MCF 10A (cell line): ENCODE results near the gene TMPRSS13. TPM values are rescaled to one million over a fixed set of nuclear protein-coding genes. Genes with fewer than 3 reads are reported as not detected.
"Not testable (repeated sequence)": the region's sequence is repeated elsewhere in the genome, so short reads cannot be mapped to it uniquely, and the experiment has no call there.

Source experiments
- Bru-seq: library from RNA; stranded (reverse); fragments of 400-500 nt; gene quantifications from one replicate; lab custom pipeline; 2021; lab: Mats Ljungman, UMichigan
- BruChase-seq, 2 experiments: library from RNA; stranded (reverse); fragments of 400-500 nt; gene quantifications; one replicate each; lab custom pipeline; 2021; lab: Mats Ljungman, UMichigan
- BruUV-seq: library from RNA; stranded (reverse); fragments of 400-500 nt; replicated peaks from 2 replicates; lab custom pipeline; 2021; lab: Mats Ljungman, UMichigan
- CTCF ChIA-PET: fragments of 300-600 bp; sonication (Branson Sonifier 250); formaldehyde crosslinking; extraction: SDS; loops from one replicate; lab custom pipeline; 2021; ENCODE audit warnings: antibody characterized with exemption, inconsistent platforms; lab: Yijun Ruan, JAX
- POLR2A ChIA-PET: fragments of 300-600, 350-650 bp; sonication (Branson Sonifier 250); formaldehyde crosslinking; extraction: SDS; loops from one replicate; lab custom pipeline; 2020; ENCODE audit warnings: antibody characterized with exemption, inconsistent platforms; lab: Yijun Ruan, JAX
- DNase-seq: peaks from one replicate; pipeline ENCODE4 v3.0.0-alpha.2; 2018; ENCODE audit not compliant: unreplicated experiment
- H3K27ac Mint-ChIP-seq: one replicate; pipeline ENCODE4 v1.8.0; 2022; ENCODE audit warnings: mild to moderate bottlenecking, low read depth, mixed read lengths; ENCODE audit not compliant: unreplicated experiment
- H3K27me3 Mint-ChIP-seq: one replicate; pipeline ENCODE4 v1.8.0; 2022; ENCODE audit warnings: mixed read lengths; ENCODE audit not compliant: insufficient read depth, unreplicated experiment
- H3K36me3 Mint-ChIP-seq: one replicate; pipeline ENCODE4 v1.8.0; 2022; ENCODE audit warnings: mild to moderate bottlenecking, moderate library complexity, mixed read lengths; ENCODE audit not compliant: insufficient read depth, unreplicated experiment
- H3K4me1 Mint-ChIP-seq: one replicate; pipeline ENCODE4 v1.8.0; 2022; ENCODE audit warnings: mixed read lengths; ENCODE audit not compliant: insufficient read depth, unreplicated experiment
- H3K4me3 Mint-ChIP-seq: one replicate; pipeline ENCODE4 v1.8.0; 2022; ENCODE audit warnings: mild to moderate bottlenecking, moderate library complexity, mixed read lengths; ENCODE audit not compliant: unreplicated experiment
- H3K9me3 Mint-ChIP-seq: one replicate; pipeline ENCODE4 v1.8.0; 2022; ENCODE audit warnings: mixed read lengths; ENCODE audit not compliant: unreplicated experiment
- intact Hi-C: fragments of 100-400 bp; cut with micrococcal nuclease; formaldehyde crosslinking; loops from 2 replicates; pipeline ENCODE4 v1.14.1; 2022
- long read RNA-seq: library from polyadenylated mRNA; stranded (forward); transcript quantifications from one replicate; pipeline ENCODE4 v2.0.0, GENCODE V29; 2022
- total RNA-seq: library from RNA; stranded (reverse); gene quantifications from 2 replicates; pipeline ENCODE4 v1.2.3, GENCODE V29; 2022
- TF ChIP-seq, protein P1 (sequence below): fragments of 200-600 bp; IDR thresholded peaks from one replicate; pipeline ENCODE4 v1.8.0; 2022; ENCODE audit warnings: antibody characterized with exemption, mild to moderate bottlenecking; ENCODE audit not compliant: unreplicated experiment

The TMPRSS13 gene
- total RNA-seq: not detected in 2 replicates
- Bru-seq, nascent RNA: not detected
- BruChase-seq, experiment 1, labeled RNA remaining after a 6-hour chase: not detected
- BruChase-seq, experiment 2, labeled RNA remaining after a 2-hour chase: not detected
- long read RNA-seq: 0 reads

DNA sequence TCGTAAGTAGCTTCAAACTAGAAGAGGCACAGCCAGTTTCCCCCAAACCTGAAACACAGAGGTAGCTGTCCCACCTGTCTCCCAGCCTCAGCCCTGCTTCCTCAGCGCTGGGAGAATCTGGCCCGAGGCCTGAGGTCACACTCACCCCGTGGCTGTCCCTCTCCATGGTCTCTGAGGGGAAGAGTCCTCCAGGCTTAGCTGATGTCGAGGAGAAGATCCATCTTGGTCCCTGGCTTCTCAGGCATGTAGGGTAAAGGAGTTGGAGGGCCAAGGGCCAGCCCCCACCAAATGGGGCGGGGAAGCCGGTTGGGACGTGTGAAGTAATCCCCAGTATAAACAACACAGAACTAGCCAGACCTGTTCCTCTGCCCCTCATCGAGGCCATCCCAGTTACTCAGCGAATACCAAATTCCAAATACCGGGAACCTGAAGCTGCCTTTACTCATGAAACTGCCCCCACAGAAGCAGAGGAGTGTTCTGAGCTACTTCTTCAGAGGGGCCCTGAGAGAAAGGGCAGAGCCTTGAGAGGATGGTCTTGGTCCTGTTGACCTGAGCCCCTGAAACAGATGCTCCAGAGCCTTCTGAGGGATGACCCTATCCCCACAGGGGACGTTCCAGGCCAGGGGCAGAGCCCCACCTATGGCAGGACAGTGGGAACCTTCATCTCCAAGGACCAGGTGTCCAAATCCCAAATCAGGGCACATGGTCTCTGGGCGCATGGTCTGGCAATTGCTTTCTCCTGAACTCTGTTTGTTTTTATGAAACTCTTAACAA is at the start of gene TMPRSS13:
Gene TMPRSS13, minus strand, starts transcription at position 261 of the 774 bp plus-strand sequence. Its CDS starts 95 bp downstream, at position 166.
- Mint-ChIP-seq H3K4me3 (no peak within 1 kb of the TSS), H3K9me3 (no peaks in the 10 kb centered on the region), H3K27ac (no peak within 1 kb of the TSS), H3K27me3 (peaks cover 46% of the 10 kb centered on the region), H3K4me1 (no peaks in the 10 kb centered on the region), H3K36me3 (no peaks in the 10 kb centered on the region)
- ChIA-PET CTCF (interaction anchor here (1.2 kb wide), 1 partner anchor 85 kb away, joined by 3 read pairs; no protein-coding TSS in a partner anchor), POLR2A (no interaction called here)
- TF ChIP-seq, protein P1, sequence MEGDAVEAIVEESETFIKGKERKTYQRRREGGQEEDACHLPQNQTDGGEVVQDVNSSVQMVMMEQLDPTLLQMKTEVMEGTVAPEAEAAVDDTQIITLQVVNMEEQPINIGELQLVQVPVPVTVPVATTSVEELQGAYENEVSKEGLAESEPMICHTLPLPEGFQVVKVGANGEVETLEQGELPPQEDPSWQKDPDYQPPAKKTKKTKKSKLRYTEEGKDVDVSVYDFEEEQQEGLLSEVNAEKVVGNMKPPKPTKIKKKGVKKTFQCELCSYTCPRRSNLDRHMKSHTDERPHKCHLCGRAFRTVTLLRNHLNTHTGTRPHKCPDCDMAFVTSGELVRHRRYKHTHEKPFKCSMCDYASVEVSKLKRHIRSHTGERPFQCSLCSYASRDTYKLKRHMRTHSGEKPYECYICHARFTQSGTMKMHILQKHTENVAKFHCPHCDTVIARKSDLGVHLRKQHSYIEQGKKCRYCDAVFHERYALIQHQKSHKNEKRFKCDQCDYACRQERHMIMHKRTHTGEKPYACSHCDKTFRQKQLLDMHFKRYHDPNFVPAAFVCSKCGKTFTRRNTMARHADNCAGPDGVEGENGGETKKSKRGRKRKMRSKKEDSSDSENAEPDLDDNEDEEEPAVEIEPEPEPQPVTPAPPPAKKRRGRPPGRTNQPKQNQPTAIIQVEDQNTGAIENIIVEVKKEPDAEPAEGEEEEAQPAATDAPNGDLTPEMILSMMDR: no peak
- no peak for DNase-seq
- BruUV-seq: no TSS peak
- intact Hi-C loops: no loop called here

DNA sequence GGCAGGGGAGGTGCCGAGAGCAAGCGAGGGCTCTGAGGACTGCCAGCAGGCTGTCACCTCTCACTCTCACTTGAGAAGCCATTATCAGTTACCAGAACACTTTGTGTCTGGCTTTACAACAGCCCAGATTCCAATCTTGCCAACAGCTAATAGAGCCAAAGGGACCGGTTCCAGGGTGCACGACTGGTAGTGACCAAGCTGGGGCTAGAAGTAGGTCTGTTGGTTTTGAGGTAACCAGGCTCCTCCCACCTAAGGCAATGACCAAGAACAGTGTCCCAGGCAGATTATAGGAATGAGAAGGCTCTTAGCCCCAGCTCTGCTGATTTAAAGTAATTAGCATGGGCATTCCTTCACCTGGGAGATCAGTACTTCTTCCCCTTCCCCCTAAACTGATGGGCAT is 49.8 kb upstream of the TMPRSS13 start:
- H3K27ac Mint-ChIP-seq: no peak overlapping the region
- no peak for DNase-seq
- H3K36me3 Mint-ChIP-seq: no peaks in the 10 kb centered on the region
- TF ChIP-seq, protein P1: no peak
- POLR2A ChIA-PET: interaction anchor here (1.1 kb wide), 1 partner anchor 9 kb away, joined by 4 read pairs; no protein-coding TSS in a partner anchor
- no peaks in the 10 kb centered on the region for H3K9me3 Mint-ChIP-seq
- CTCF ChIA-PET: interaction anchor here (1.2 kb wide), 1 partner anchor 33 kb away, joined by 5 read pairs; no protein-coding TSS in a partner anchor
- H3K4me1 Mint-ChIP-seq: peaks cover 4% of the 10 kb centered on the region
- H3K27me3 Mint-ChIP-seq: peaks cover 28% of the 10 kb centered on the region
- no peak overlapping the region for H3K4me3 Mint-ChIP-seq
- no TSS peak for BruUV-seq
- intact Hi-C loops: no loop called here

DNA sequence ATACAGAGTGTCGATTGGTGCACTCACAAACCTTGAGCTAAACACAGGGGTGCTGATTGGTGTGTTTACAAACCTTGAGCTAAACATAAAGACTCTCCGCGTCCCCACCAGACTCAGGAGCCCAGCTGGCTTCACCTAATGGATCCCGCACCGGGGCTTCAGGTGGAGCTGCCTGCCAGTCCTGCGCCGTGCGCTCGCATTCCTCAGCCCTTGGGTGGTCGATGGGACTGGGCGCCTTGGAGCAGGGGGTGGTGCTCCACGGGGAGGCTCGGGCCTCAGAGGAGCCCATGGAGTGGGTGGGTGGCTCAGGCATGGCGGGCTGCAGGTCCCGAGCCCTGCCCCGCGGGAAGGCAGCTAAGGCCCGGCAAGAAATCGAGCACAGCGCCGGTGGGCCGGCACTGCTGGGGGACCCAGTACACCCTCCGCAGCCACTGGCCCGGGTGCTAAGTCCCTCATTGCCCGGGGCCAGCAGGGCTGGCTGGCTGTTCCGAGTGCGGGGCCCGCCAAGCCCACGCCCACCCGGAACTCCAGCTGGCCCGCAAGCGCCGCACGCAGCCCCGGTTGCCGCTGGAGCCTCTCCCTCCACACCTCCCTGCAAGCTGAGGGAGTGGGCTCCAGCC is 49.2 kb upstream of the TMPRSS13 start:
- DNase-seq, BruUV-seq, H3K27ac Mint-ChIP-seq, H3K36me3 Mint-ChIP-seq, H3K4me1 Mint-ChIP-seq, intact Hi-C loops, H3K9me3 Mint-ChIP-seq, H3K4me3 Mint-ChIP-seq: not testable (repeated sequence)
- ChIA-PET POLR2A (interaction anchor here (0.7 to 1.1 kb wide), 2 partner anchors 10 to 17 kb away, joined by 4 read pairs; no protein-coding TSS in a partner anchor), CTCF (interaction anchor here (0.8 to 1.2 kb wide), 2 partner anchors 25 to 32 kb away, joined by 3 to 5 read pairs; no protein-coding TSS in a partner anchor)
- peaks cover 26% of the 10 kb centered on the region for H3K27me3 Mint-ChIP-seq

DNA sequence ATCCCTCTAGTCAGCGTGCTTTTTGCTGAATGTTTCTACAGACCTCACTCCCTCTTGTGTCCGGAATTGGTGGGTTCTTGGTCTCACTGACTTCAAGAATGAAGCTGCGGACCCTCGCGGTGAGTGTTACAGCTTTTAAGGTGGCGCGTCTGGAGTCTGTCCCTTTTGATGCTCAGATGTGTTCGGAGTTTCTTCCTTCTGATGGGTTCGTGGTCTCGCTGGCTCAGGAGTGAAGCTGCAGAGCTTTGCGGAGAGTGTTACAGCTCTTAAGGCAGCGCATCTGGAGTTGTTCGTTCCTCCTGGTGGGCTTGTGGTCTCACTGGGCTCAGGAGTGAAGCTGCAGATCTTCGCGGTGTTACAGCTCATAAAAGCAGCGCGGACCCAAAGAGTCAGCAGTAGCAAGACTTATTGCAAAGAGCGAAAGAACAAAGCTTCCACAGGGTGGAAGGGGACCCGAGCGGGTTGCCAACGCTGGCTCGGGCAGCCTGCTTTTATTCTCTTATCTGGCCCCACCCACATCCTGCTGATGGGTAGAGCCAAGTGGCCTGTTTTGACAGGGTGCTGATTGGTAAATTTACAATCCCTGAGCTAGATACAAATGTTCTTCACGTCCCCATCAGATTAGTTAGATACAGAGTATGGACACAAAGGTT is 48.5 kb upstream of the TMPRSS13 start:
- DNase-seq, H3K27ac Mint-ChIP-seq, H3K9me3 Mint-ChIP-seq, H3K4me1 Mint-ChIP-seq, BruUV-seq, H3K36me3 Mint-ChIP-seq, H3K4me3 Mint-ChIP-seq, intact Hi-C loops: not testable (repeated sequence)
- ChIA-PET CTCF (interaction anchor here (0.6 to 0.8 kb wide), 2 partner anchors 24 to 160 kb away, joined by 3 to 4 read pairs; no protein-coding TSS in a partner anchor), POLR2A (interaction anchor here (0.7 kb wide), 1 partner anchor 16 kb away, joined by 4 read pairs; no protein-coding TSS in a partner anchor)
- peaks cover 26% of the 10 kb centered on the region for H3K27me3 Mint-ChIP-seq
